BE2C (cell line): ENCODE measurements around the gene MMADHC.
A peak's percentile ranks its signal among the peaks of the same experiment; 100 is the strongest.
"Not testable (repeated sequence)": the region's sequence is repeated elsewhere in the genome, so short reads cannot be mapped to it uniquely, and the experiment has no call there.

ENCODE experiments used
- DNase-seq: peaks from one replicate; pipeline ENCODE4 v3.0.0-alpha.2; 2020
- H3K27me3 ChIP-seq: fragments of 250-450 bp; sonication (Bioruptor Pico); 2 replicates; pipeline ENCODE4 v1.5.1; 2020; ENCODE audit warnings: mild to moderate bottlenecking
- H3K36me3 ChIP-seq: fragments of 250-450 bp; sonication (Bioruptor Pico); 2 replicates; pipeline ENCODE4 v1.5.1; 2020; ENCODE audit warnings: mild to moderate bottlenecking
- H3K4me1 ChIP-seq: fragments of 250-450 bp; sonication (Bioruptor Pico); 2 replicates; pipeline ENCODE4 v1.5.1; 2020
- H3K4me3 ChIP-seq: 2 replicates; pipeline ENCODE4 v1.5.1; 2011; ENCODE audit warnings: low read depth, low read length
- H3K9me3 ChIP-seq: fragments of 250-450 bp; sonication (Bioruptor Pico); 2 replicates; pipeline ENCODE4 v1.5.1; 2020
- CTCF ChIP-seq: IDR thresholded peaks from 2 replicates; pipeline ENCODE4 v1.5.1; 2012; ENCODE audit warnings: mild to moderate bottlenecking, low read depth, low read length

The MMADHC gene

GRCh38 chr2:149573760-149574159 lies 13.8 kb downstream of the MMADHC start:
- peak; percentile 8; the same call in 1 of the 2 replicates for TF ChIP-seq CTCF
- Histone ChIP-seq H3K9me3 (no peaks in the 10 kb centered on the region), H3K4me3 (no peak overlapping the region), H3K27me3 (no peaks in the 10 kb centered on the region), H3K36me3 (peaks cover 7% of the 10 kb centered on the region), H3K4me1 (no peaks in the 10 kb centered on the region)
- no peak for DNase-seq

GRCh38 chr2:149572102-149572953 lies 15.2 kb downstream of the MMADHC start:
- peaks cover 9% of the 10 kb centered on the region for H3K36me3 ChIP-seq
- no peak for TF ChIP-seq CTCF
- no peaks in the 10 kb centered on the region for H3K4me1 ChIP-seq
- H3K27me3 ChIP-seq, result no peaks in the 10 kb centered on the region
- H3K4me3 ChIP-seq, result no peak overlapping the region
- no peak for DNase-seq
- H3K9me3 ChIP-seq, result no peaks in the 10 kb centered on the region

GRCh38 chr2:149568138-149568537 lies 19.4 kb downstream of the MMADHC start:
- no peak for TF ChIP-seq CTCF
- Histone ChIP-seq H3K4me1 (no peaks in the 10 kb centered on the region), H3K36me3 (peaks cover 6% of the 10 kb centered on the region)

GRCh38 chr2:149566652-149567051 lies 20.9 kb downstream of the MMADHC start:
- no peaks in the 10 kb centered on the region for H3K9me3 ChIP-seq
- H3K4me3 ChIP-seq, result no peak overlapping the region
- H3K36me3 ChIP-seq, result peaks cover 6% of the 10 kb centered on the region
- DNase-seq, result no peak
- H3K27me3 ChIP-seq, result no peaks in the 10 kb centered on the region
- TF ChIP-seq CTCF, result no peak
- no peaks in the 10 kb centered on the region for H3K4me1 ChIP-seq

More at GRCh38 chr2:149568138-149568537, 19.4 kb downstream of the MMADHC start:
- H3K9me3 ChIP-seq, result no peaks in the 10 kb centered on the region
- no peaks in the 10 kb centered on the region for H3K27me3 ChIP-seq
- no peak overlapping the region for H3K4me3 ChIP-seq
- no peak for DNase-seq

- H3K9me3 ChIP-seq, H3K36me3 ChIP-seq, H3K4me3 ChIP-seq, H3K4me1 ChIP-seq, H3K27me3 ChIP-seq, DNase-seq: not testable (repeated sequence)
Measured at GRCh38 chr2:149565625-149566024, 21.9 kb downstream of the MMADHC start.

GRCh38 chr2:149564983-149565382 lies 22.6 kb downstream of the MMADHC start:
- no peak for TF ChIP-seq CTCF
- H3K4me1 ChIP-seq, result no peaks in the 10 kb centered on the region
- H3K4me3 ChIP-seq, result no peak overlapping the region
- peaks cover 3% of the 10 kb centered on the region; the same call in 1 of the 2 replicates for H3K36me3 ChIP-seq
- no peak for DNase-seq
- H3K9me3 ChIP-seq, result no peaks in the 10 kb centered on the region
- no peaks in the 10 kb centered on the region for H3K27me3 ChIP-seq
